Progenitor cell of endocrine pancreas (in vitro differentiated cells): ENCODE results near the gene EGLN2. TPM values are rescaled to one million over a fixed set of nuclear protein-coding genes. Genes with fewer than 3 reads are reported as not detected.
A peak's percentile ranks its signal among the peaks of the same experiment; 100 is the strongest.

Source experiments
- DNase-seq: peaks from one replicate; pipeline ENCODE4 v3.0.0; 2021; ENCODE audit warnings: low spot score; ENCODE audit not compliant: unreplicated experiment
- H3K27ac Mint-ChIP-seq: 2 replicates; pipeline ENCODE4 v1.8.0; 2021; ENCODE audit warnings: mild to moderate bottlenecking, moderate library complexity, mixed read lengths
- H3K27me3 Mint-ChIP-seq: 2 replicates; pipeline ENCODE4 v1.8.0; 2021; ENCODE audit warnings: mixed read lengths
- H3K36me3 Mint-ChIP-seq: 2 replicates; pipeline ENCODE4 v1.8.0; 2022; ENCODE audit warnings: mixed read lengths; ENCODE audit not compliant: insufficient read depth
- H3K4me1 Mint-ChIP-seq: 2 replicates; pipeline ENCODE4 v1.8.0; 2021; ENCODE audit warnings: low read depth, mixed read lengths
- H3K4me3 Mint-ChIP-seq: 2 replicates; pipeline ENCODE4 v1.8.0; 2021; ENCODE audit warnings: low read depth, mild to moderate bottlenecking, moderate library complexity, mixed read lengths
- H3K9me3 Mint-ChIP-seq: 2 replicates; pipeline ENCODE4 v1.8.0; 2021; ENCODE audit warnings: low read depth, mixed read lengths
- total RNA-seq: library from RNA; stranded (reverse); gene quantifications from 2 replicates; pipeline ENCODE4 v1.2.1, GENCODE V29; 2021
- TF ChIP-seq, protein P1 (sequence below): fragments of 200-600 bp; sonication (generic); IDR thresholded peaks from one replicate; pipeline ENCODE4 v1.5.0; 2021; ENCODE audit warnings: antibody characterized with exemption, mild to moderate bottlenecking; ENCODE audit not compliant: unreplicated experiment

Gene EGLN2
- total RNA-seq, 1 donor from 2014 or later, result 110 TPM

DNA sequence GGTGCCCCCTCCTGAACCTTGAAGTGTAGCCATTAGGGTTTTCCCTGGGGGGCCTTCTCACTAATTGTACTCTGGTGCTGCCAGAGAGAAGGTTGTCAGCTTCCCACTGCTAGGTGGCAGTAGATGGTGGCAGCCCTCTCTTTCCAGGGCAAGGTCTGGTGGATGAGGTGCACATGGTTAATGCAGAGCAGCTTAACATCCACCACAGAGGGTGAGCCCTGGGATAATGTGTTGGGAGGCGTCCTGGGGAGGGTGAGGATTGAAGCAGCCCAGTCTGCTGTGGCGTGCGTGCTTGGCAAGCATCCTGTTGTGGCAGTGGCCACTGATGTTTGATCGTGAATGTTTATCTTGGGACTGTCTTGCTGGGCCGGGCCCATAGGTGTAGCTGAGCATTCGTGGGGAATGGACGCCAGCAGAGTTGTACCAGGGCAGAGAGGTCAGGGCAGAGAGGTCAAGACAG, 5.8 kb downstream of the EGLN2 start:
- Mint-ChIP-seq H3K9me3 (no peaks in the 10 kb centered on the region), H3K27me3 (no peaks in the 10 kb centered on the region), H3K27ac (peak overlapping the region; percentile 37), H3K36me3 (peaks cover 14% of the 10 kb centered on the region), H3K4me1 (peaks cover 51% of the 10 kb centered on the region), H3K4me3 (no peak overlapping the region)
- TF ChIP-seq, protein P1, sequence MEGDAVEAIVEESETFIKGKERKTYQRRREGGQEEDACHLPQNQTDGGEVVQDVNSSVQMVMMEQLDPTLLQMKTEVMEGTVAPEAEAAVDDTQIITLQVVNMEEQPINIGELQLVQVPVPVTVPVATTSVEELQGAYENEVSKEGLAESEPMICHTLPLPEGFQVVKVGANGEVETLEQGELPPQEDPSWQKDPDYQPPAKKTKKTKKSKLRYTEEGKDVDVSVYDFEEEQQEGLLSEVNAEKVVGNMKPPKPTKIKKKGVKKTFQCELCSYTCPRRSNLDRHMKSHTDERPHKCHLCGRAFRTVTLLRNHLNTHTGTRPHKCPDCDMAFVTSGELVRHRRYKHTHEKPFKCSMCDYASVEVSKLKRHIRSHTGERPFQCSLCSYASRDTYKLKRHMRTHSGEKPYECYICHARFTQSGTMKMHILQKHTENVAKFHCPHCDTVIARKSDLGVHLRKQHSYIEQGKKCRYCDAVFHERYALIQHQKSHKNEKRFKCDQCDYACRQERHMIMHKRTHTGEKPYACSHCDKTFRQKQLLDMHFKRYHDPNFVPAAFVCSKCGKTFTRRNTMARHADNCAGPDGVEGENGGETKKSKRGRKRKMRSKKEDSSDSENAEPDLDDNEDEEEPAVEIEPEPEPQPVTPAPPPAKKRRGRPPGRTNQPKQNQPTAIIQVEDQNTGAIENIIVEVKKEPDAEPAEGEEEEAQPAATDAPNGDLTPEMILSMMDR, result no peak
- no peak for DNase-seq

DNA sequence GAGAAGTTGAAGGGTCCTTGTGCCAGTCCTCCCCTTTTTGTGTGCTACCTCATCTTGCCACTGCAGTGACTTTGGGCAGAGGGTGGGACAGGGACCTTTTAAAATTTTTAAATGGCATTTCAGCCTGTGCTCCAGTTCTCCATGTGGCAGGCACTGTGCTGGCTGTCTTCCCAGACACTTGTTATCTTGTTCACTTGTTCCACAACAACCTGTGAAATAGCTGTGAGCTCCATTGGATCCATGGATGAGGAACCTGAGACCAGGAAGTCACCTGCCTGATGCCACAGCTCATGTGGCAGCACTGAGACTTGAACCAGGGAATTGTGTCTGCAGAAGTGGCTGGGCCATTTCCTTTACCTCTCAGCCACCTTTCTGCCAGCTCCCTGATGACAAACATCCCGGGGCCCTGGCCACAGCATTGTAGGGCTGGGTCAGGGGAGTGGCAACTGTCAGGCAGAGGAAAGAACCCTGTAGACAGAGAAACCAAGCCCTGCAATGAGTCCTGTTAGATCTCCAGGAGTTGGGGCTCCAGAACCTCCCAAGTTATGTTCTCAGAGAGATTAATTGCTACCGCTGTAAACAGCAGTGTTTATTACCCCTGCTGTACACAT, 6.4 kb downstream of the EGLN2 start:
- peak overlapping the region; percentile 37 for H3K27ac Mint-ChIP-seq
- TF ChIP-seq, protein P1, result no peak
- peaks cover 49% of the 10 kb centered on the region for H3K4me1 Mint-ChIP-seq
- no peak overlapping the region for H3K4me3 Mint-ChIP-seq
- peaks cover 14% of the 10 kb centered on the region for H3K36me3 Mint-ChIP-seq
- no peak for DNase-seq
- no peaks in the 10 kb centered on the region for H3K27me3 Mint-ChIP-seq
- H3K9me3 Mint-ChIP-seq, result no peaks in the 10 kb centered on the region

DNA sequence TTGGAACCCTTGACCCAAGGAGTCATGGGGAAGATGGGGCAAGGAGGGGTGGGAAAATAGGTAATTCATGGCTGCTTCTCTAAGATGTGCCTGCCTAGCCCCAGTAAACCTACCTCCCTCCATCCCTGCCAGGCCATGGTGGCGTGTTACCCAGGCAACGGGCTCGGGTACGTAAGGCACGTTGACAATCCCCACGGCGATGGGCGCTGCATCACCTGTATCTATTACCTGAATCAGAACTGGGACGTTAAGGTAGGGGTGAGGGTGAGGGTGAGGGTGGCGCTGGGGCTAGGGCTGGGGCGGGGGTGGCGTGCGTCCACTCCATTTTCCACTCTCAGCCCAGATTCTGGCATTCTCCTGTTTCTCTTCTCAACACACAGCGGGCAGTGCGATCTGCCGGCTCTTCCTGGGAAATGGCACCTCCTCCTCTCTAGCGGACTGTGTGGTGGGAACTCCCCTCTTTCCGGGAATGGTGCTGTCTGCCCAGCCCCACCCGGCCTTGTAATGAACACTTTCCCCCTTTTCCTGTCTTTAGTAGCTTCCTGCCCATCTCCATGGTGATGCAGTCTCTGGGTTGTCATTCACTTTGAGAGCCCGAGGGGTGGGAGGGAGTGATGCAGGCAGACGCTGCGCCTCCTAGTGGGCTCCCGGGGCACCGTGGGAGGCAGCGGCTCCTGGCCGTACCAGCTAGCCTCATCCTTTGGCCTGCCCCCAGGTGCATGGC, 7.6 kb downstream of the EGLN2 start:
- Mint-ChIP-seq H3K4me1 (peaks cover 52% of the 10 kb centered on the region), H3K9me3 (no peaks in the 10 kb centered on the region), H3K27ac (peak overlapping the region; percentile 23), H3K4me3 (peak overlapping the region; percentile 28), H3K36me3 (peaks cover 13% of the 10 kb centered on the region), H3K27me3 (peaks cover 2% of the 10 kb centered on the region)
- TF ChIP-seq, protein P1, result peak; percentile 84
- DNase-seq, result peak; percentile 64

- TF ChIP-seq, protein P1, result peak; percentile 57
- Mint-ChIP-seq H3K27me3 (peaks cover 7% of the 10 kb centered on the region), H3K36me3 (peaks cover 10% of the 10 kb centered on the region), H3K4me3 (no peak overlapping the region), H3K9me3 (no peaks in the 10 kb centered on the region), H3K4me1 (peaks cover 50% of the 10 kb centered on the region), H3K27ac (no peak overlapping the region)
- no peak for DNase-seq
These were observed 8.4 kb downstream of the EGLN2 start for GRCh38 chr19:40807147-40808020.

DNA sequence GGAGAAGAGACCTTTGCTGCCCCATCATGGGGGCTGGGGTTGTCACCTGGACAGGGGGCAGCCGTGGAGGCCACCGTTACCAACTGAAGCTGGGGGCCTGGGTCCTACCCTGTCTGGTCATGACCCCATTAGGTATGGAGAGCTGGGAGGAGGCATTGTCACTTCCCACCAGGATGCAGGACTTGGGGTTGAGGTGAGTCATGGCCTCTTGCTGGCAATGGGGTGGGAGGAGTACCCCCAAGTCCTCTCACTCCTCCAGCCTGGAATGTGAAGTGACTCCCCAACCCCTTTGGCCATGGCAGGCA, 9.0 kb downstream of the EGLN2 start:
- H3K4me1 Mint-ChIP-seq, result peaks cover 47% of the 10 kb centered on the region
- no peaks in the 10 kb centered on the region for H3K9me3 Mint-ChIP-seq
- no peak overlapping the region for H3K27ac Mint-ChIP-seq
- H3K4me3 Mint-ChIP-seq, result no peak overlapping the region
- DNase-seq, result no peak
- peaks cover 13% of the 10 kb centered on the region for H3K27me3 Mint-ChIP-seq
- TF ChIP-seq, protein P1, result no peak
- peaks cover 10% of the 10 kb centered on the region for H3K36me3 Mint-ChIP-seq
